Measurements from ENCODE around the gene REX1BD.

GRCh38 chr19:18558604-18559003 is 30.0 kb upstream of the REX1BD start:
- TF ChIP-seq, protein P1, sequence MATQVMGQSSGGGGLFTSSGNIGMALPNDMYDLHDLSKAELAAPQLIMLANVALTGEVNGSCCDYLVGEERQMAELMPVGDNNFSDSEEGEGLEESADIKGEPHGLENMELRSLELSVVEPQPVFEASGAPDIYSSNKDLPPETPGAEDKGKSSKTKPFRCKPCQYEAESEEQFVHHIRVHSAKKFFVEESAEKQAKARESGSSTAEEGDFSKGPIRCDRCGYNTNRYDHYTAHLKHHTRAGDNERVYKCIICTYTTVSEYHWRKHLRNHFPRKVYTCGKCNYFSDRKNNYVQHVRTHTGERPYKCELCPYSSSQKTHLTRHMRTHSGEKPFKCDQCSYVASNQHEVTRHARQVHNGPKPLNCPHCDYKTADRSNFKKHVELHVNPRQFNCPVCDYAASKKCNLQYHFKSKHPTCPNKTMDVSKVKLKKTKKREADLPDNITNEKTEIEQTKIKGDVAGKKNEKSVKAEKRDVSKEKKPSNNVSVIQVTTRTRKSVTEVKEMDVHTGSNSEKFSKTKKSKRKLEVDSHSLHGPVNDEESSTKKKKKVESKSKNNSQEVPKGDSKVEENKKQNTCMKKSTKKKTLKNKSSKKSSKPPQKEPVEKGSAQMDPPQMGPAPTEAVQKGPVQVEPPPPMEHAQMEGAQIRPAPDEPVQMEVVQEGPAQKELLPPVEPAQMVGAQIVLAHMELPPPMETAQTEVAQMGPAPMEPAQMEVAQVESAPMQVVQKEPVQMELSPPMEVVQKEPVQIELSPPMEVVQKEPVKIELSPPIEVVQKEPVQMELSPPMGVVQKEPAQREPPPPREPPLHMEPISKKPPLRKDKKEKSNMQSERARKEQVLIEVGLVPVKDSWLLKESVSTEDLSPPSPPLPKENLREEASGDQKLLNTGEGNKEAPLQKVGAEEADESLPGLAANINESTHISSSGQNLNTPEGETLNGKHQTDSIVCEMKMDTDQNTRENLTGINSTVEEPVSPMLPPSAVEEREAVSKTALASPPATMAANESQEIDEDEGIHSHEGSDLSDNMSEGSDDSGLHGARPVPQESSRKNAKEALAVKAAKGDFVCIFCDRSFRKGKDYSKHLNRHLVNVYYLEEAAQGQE (IDR thresholded peaks at IDR 0.05; ENCODE audit: insufficient read depth in 1 of 2, low read depth in 2 of 2, low read length in 2 of 2) = no peak
- no peak for TF ChIP-seq SIN3A (IDR thresholded peaks at IDR 0.05; ENCODE audit: borderline replicate concordance, insufficient read depth, low read length)

Data from PFSK-1 (cell line).